ENCODE data around the gene EDDM3A. TPM values are rescaled to one million over a fixed set of nuclear protein-coding genes. Genes with fewer than 3 reads are reported as not detected.

Gene EDDM3A
- total and polyA plus RNA-seq, 2 experiments from 2014 or later: not detected

DNA sequence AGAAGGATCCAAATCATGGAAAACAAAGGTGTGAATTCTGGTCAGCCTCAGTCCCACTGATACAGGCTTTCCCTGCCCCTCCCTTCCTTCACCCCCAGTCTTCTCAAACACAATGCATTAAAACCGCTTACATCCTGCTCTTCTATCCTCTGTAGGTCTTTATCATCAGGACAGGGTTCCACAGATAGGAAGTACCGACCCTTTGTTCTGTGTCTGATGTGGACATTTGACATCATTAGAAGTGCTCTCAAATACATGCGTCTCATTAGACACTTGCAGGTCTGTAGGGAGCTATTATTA lies 22.9 kb downstream of the EDDM3A start:
- Histone ChIP-seq H3K36me3 (replicated peaks; ENCODE audit: insufficient read depth, low read depth) (no peaks in the 10 kb centered on the region), H3K9me3 (ENCODE audit: low read depth) (no peaks in the 10 kb centered on the region), H3K79me2 (no peaks in the 10 kb centered on the region), H3K4me2 (no peak overlapping the region), H3K4me1 (ENCODE audit: insufficient read depth) (no peaks in the 10 kb centered on the region), H2AFZ (no peak overlapping the region), H3K4me3 (no peak overlapping the region), H4K20me1 (ENCODE audit: insufficient read depth, poor library complexity, severe bottlenecking) (no peaks in the 10 kb centered on the region), H3K9me2 (replicated peaks; ENCODE audit: insufficient read depth) (no peaks in the 10 kb centered on the region), H3K27ac (no peak overlapping the region), H3K27me3 (no peaks in the 10 kb centered on the region)
- 62% methylated on average over 3 of the region's 3 CpGs for WGBS (ENCODE audit: low lambda C conversion rate, missing lambda C conversion rate)
- TF ChIP-seq CTCF (IDR thresholded peaks at IDR 0.05; ENCODE audit: poor library complexity): no peak
- no peak for TF ChIP-seq EZH2phosphoT487 (IDR thresholded peaks at IDR 0.05; ENCODE audit: low read depth, severe bottlenecking, unreplicated experiment)
- no peak for TF ChIP-seq EZH2 (IDR thresholded peaks at IDR 0.05; ENCODE audit: borderline replicate concordance)
- DNase-seq (ENCODE audit: low spot score): no peak

DNA sequence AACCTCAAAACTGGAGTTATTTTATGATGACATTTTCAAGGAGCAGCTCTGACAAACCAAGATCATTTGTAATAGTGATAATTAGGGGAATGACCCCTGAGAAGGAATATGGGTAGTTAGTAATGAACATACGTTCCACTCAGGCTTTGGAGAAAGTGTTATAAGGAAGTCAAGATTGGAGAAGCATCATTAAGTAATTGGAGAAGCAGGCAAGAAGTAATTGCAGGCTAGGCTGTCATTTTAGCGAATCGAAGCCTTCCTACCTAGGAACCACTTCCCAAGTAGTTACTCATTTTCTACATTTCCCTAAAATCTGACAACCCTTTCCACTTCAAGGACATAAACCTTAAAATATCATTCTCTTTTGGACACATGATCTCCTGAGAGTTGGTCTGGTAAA lies 23.7 kb downstream of the EDDM3A start:
- Histone ChIP-seq H3K36me3 (replicated peaks; ENCODE audit: insufficient read depth, low read depth) (no peaks in the 10 kb centered on the region), H3K4me1 (ENCODE audit: insufficient read depth) (no peaks in the 10 kb centered on the region), H2AFZ (no peak overlapping the region), H4K20me1 (ENCODE audit: insufficient read depth, poor library complexity, severe bottlenecking) (no peaks in the 10 kb centered on the region), H3K27me3 (no peaks in the 10 kb centered on the region), H3K4me2 (no peak overlapping the region), H3K4me3 (no peak overlapping the region), H3K9me3 (ENCODE audit: low read depth) (no peaks in the 10 kb centered on the region), H3K9me2 (replicated peaks; ENCODE audit: insufficient read depth) (no peaks in the 10 kb centered on the region), H3K79me2 (no peaks in the 10 kb centered on the region), H3K27ac (no peak overlapping the region)
- WGBS (ENCODE audit: low lambda C conversion rate, missing lambda C conversion rate): 90% methylated on average over 3 of the region's 3 CpGs
- DNase-seq (ENCODE audit: low spot score): no peak
- TF ChIP-seq EZH2 (IDR thresholded peaks at IDR 0.05; ENCODE audit: borderline replicate concordance): no peak
- no peak for TF ChIP-seq EZH2phosphoT487 (IDR thresholded peaks at IDR 0.05; ENCODE audit: low read depth, severe bottlenecking, unreplicated experiment)
- TF ChIP-seq CTCF (IDR thresholded peaks at IDR 0.05; ENCODE audit: poor library complexity): no peak

GRCh38 chr14:20772650-20773049 lies 27.0 kb downstream of the EDDM3A start:
- no peak overlapping the region for H3K4me2 ChIP-seq
- no peak overlapping the region for H3K27ac ChIP-seq
- 74% methylated on average over 3 of the region's 3 CpGs for WGBS (ENCODE audit: low lambda C conversion rate, missing lambda C conversion rate)
- H2AFZ ChIP-seq: no peak overlapping the region
- no peak for DNase-seq (ENCODE audit: low spot score)
- no peaks in the 10 kb centered on the region for H3K36me3 ChIP-seq (replicated peaks; ENCODE audit: insufficient read depth, low read depth)
- H3K79me2 ChIP-seq: no peaks in the 10 kb centered on the region
- H4K20me1 ChIP-seq (ENCODE audit: insufficient read depth, poor library complexity, severe bottlenecking): no peaks in the 10 kb centered on the region
- no peaks in the 10 kb centered on the region for H3K4me1 ChIP-seq (ENCODE audit: insufficient read depth)
- peaks cover 9% of the 10 kb centered on the region for H3K27me3 ChIP-seq
- no peaks in the 10 kb centered on the region for H3K9me2 ChIP-seq (replicated peaks; ENCODE audit: insufficient read depth)
- TF ChIP-seq EZH2phosphoT487 (IDR thresholded peaks at IDR 0.05; ENCODE audit: low read depth, severe bottlenecking, unreplicated experiment) (no peak), EZH2 (IDR thresholded peaks at IDR 0.05; ENCODE audit: borderline replicate concordance) (no peak), CTCF (IDR thresholded peaks at IDR 0.05; ENCODE audit: poor library complexity) (no peak)
- no peaks in the 10 kb centered on the region for H3K9me3 ChIP-seq (ENCODE audit: low read depth)
- H3K4me3 ChIP-seq: no peak overlapping the region

- Histone ChIP-seq H3K9me3 (ENCODE audit: low read depth) (no peaks in the 10 kb centered on the region), H3K36me3 (replicated peaks; ENCODE audit: insufficient read depth, low read depth) (no peaks in the 10 kb centered on the region), H3K4me1 (ENCODE audit: insufficient read depth) (no peaks in the 10 kb centered on the region), H4K20me1 (ENCODE audit: insufficient read depth, poor library complexity, severe bottlenecking) (no peaks in the 10 kb centered on the region), H2AFZ (no peak overlapping the region), H3K4me2 (no peak overlapping the region), H3K4me3 (no peak overlapping the region), H3K27ac (no peak overlapping the region), H3K79me2 (no peaks in the 10 kb centered on the region), H3K9me2 (replicated peaks; ENCODE audit: insufficient read depth) (no peaks in the 10 kb centered on the region), H3K27me3 (peaks cover 9% of the 10 kb centered on the region)
- 72% methylated on average over 5 of the region's 5 CpGs for WGBS (ENCODE audit: low lambda C conversion rate, missing lambda C conversion rate)
- TF ChIP-seq CTCF (IDR thresholded peaks at IDR 0.05; ENCODE audit: poor library complexity): no peak
- DNase-seq (ENCODE audit: low spot score): no peak
These were observed 28.7 kb downstream of the EDDM3A start for GRCh38 chr14:20774258-20774824.

Data from hepatocyte (in vitro differentiated cells).